ENCODE results near the gene VANGL2.

VANGL2 gene

GRCh38 chr1:160419150-160419837 lies 18.9 kb downstream of the VANGL2 start:
- TF ChIP-seq CTCF (conservative IDR thresholded peaks at IDR 0.05; ENCODE audit: low read depth, low read length), result no peak
- H3K4me3 ChIP-seq (ENCODE audit: low read depth, low read length), result no peak overlapping the region
- no peak for DNase-seq (ENCODE audit: low read depth)

GRCh38 chr1:160419838-160420169 lies 19.4 kb downstream of the VANGL2 start:
- TF ChIP-seq CTCF (conservative IDR thresholded peaks at IDR 0.05; ENCODE audit: low read depth, low read length), result no peak
- no peak for DNase-seq (ENCODE audit: low read depth)
- H3K4me3 ChIP-seq (ENCODE audit: low read depth, low read length), result no peak overlapping the region

DNA sequence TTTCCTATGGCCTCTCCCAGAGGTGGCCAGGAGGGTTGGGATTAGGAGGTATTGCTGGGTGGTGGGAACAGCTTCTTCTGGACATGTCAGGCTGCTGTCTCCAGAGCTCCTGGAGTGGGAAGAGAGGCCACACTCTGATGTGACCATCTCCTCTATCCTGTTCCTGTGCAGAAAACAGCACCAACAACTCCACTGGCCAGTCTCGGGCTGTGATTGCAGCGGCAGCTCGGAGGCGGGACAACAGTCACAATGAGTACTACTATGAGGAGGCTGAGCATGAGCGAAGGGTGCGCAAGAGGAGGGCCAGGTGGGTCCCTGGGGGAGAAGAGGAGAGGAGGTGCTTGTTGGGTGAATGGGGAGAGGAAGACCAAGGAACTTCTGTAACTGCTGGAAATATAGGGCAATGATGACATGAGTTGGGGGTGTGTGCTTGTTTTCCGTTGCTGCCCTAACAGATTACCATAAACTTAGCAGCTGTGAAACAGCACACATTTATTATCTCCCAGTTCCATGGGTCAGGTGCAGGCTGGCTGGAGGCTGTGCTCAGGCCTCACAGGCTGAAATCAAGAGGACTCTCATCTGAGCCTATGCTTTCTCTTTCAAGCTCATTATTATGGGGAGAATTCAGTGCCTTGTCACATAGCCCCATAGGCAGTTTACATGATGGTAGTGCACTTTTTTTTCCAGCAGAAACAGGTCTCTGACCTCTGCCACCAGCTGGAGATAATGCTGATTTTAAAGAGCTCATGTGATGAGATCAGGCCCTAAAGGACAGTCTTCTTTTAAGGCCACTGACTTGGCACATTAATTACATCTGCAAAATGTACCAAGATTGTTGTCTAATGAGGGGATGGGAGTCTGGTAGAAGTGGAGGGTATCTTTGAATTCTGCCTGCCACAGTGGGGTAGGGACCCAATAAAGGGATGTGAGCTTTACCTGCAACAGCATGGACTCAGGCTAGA lies 20.8 kb downstream of the VANGL2 start:
- TF ChIP-seq CTCF (conservative IDR thresholded peaks at IDR 0.05; ENCODE audit: low read depth, low read length), result no peak
- no peak for DNase-seq (ENCODE audit: low read depth)
- no peak overlapping the region for H3K4me3 ChIP-seq (ENCODE audit: low read depth, low read length)

DNA sequence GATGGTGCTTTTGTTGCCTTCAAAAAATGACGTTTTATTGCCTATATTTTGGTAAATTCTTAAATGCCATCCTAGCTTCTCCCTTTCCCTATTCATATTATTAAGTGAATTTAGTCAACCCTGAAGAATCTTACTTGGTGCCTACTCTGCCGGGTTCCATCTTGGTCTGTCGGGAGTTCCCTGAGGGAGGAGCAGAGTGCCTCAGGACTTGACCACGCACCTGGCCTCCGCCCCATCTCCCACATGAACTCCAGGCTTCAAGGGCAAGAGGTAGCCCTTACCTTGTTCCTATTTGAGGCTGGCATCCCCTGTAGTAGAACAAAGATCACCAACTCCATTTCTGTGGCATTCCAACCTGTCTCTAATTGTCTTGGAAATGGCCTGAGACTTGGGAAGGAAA lies 21.5 kb downstream of the VANGL2 start:
- no peak for TF ChIP-seq CTCF (conservative IDR thresholded peaks at IDR 0.05; ENCODE audit: low read depth, low read length)
- H3K4me3 ChIP-seq (ENCODE audit: low read depth, low read length), result no peak overlapping the region
- DNase-seq (ENCODE audit: low read depth), result no peak

DNA sequence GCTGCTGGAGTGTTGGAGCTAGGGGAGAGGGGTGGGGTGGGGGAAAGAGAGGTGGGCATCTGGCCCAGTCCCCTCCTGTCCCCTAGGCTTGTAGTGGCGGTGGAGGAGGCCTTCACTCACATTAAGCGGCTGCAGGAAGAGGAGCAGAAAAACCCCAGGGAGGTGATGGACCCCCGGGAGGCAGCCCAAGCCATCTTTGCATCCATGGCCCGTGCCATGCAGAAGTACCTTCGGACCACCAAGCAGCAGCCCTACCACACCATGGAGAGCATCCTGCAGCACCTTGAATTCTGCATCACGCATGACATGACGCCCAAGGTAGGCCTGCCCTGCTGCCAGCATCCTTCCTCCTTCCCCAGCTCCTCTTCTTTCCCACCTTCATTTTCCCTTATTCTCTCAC lies 23.6 kb downstream of the VANGL2 start:
- no peak overlapping the region for H3K4me3 ChIP-seq (ENCODE audit: low read depth, low read length)
- no peak for TF ChIP-seq CTCF (conservative IDR thresholded peaks at IDR 0.05; ENCODE audit: low read depth, low read length)
- no peak for DNase-seq (ENCODE audit: low read depth)

GRCh38 chr1:160425847-160426246 lies 25.5 kb downstream of the VANGL2 start:
- DNase-seq (ENCODE audit: low read depth), result no peak
- no peak overlapping the region for H3K4me3 ChIP-seq (ENCODE audit: low read depth, low read length)
- TF ChIP-seq CTCF (conservative IDR thresholded peaks at IDR 0.05; ENCODE audit: low read depth, low read length), result no peak
